ENCODE data around the gene CEP135.
"Not testable (repeated sequence)": the region's sequence is repeated elsewhere in the genome, so short reads cannot be mapped to it uniquely, and the experiment has no call there.

The CEP135 gene

DNA sequence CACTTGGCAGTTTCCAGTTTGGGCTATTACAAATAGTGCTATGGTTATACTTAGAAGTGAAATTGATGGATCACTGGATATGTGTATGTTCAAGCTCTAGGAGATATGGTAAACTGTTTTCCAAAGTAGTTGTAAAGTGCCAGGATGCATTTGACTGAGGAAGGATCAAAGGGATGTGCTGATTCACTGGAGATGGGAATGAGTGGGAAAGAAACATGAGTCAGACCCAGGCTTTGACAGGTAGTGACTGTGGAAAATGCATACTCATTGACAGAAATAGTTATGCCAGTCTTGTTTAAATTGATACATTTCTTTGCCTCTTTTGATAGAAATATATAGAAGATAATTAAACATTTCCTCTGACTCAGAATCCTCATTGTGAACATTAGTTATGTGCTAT lies 77.9 kb downstream of the CEP135 start:
- DNase-seq (ENCODE audit: low read depth): no peak

- DNase-seq (ENCODE audit: low read depth): no peak
Measured at GRCh38 chr4:56028165-56028564, 79.4 kb downstream of the CEP135 start.

DNA sequence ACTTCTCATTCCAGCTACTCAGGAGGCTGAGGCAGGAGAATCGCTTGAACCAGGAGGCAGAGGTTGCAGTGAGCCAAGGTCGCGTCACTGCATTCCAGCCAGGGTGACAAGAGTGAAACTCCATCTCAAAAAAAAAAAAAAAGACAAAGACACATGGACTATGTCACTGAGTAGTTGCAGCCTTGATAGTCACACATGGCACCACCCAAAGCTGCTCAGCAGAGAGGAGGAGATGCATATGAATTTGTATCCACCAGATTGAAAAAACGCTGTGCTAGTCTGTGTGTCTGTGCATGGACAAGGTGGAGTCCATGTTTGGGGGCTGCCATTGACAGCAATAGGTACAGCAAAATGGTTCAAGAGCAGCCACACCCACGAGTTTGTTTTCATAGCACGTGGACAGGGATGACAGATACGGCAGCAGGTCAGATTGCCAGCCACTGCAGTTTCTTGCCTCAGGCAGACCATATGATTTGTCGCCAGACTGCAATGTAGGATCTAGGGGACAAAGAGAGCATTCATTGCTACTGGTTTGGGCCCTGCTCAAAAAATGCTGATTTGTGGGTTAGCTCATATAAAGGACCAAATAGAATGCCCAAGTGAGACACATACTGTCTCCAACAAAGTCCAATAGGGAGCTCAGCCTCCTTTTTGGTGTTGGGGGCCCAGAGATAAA lies 89.9 kb downstream of the CEP135 start:
- no peak for DNase-seq (ENCODE audit: low read depth)

DNA sequence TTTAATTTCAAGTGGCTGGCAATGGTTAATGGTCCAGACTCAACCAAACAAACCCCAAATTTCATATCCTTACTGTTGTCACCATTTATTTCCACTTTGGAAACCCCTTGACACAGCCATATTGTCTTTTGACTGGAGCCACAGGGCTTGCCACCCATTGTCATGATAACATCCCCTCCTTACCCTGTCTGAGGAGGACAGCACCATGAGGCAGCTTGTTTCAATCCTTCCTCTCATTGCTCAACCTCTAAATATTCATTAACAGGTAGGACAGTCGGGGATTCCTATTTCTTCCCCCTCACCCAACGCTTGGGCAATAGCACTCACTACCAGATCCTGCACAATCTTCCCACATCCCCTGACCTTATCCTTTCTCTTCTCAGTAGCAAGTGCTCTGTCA lies 92.1 kb downstream of the CEP135 start:
- no peak for DNase-seq (ENCODE audit: low read depth)

DNA sequence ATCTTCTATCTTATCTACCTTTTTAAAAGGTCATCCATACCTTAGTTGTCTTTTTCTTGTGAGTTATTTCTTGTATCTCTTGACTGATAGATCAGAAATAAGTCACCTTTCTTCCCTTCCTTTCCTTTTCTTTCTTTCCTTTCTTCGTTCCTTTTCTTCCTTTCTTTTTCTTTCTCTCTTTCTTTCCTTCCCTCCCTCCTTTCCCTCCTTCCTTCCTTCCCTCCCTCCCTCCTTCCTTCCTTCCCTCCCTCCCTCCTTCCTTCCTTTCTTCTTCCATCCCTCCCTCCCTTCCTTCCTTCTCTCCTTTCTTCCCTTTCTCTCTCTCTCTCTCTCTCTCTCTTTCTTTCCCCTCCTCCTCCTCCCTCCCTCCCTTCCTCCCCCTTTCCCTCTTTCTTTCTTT lies 93.5 kb downstream of the CEP135 start:
- DNase-seq (ENCODE audit: low read depth): no peak

GRCh38 chr4:56048383-56048701 lies 99.6 kb downstream of the CEP135 start:
- no peak for DNase-seq (ENCODE audit: low read depth)

- DNase-seq (ENCODE audit: low read depth): peak; percentile 26
Measured at GRCh38 chr4:56048702-56049431, 100.1 kb downstream of the CEP135 start.

- DNase-seq (ENCODE audit: low read depth): no peak
Measured at GRCh38 chr4:56050625-56051024, 101.9 kb downstream of the CEP135 start.

DNA sequence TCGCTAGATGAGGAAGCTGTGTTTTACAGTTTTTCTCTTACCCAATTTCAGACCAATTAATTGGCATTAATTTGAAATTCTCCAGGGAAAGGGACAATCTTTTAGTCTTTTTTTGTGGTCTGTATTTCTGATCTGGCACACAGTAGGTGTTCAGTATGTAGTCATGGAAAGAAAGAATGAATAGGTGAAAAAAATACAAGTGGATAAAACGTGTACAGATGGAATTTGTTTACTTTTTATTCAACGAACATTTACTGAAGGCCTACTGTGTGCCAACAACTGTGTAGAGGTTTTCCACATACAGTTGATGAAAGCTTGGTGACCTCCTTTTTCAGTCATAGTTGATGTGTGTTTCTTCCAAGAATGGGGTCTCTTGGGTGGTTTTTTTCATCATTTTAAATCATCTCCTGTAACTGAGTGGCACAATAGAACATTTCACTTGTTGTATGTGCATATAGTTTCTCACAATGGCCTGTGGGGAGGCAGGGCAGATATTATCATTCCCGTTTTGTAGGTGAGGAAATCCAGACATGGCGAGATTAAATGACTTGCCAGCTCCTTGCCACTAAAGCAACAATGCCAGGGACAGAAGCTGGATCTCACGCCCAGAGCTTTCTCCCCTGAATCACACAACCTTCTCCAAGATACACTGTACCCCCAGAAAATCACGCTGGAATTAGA lies 102.4 kb downstream of the CEP135 start:
- no peak for DNase-seq (ENCODE audit: low read depth)

- no peak for DNase-seq (ENCODE audit: low read depth)
Measured at GRCh38 chr4:56051710-56052075, 102.9 kb downstream of the CEP135 start.

- DNase-seq (ENCODE audit: low read depth): no peak
Measured at GRCh38 chr4:56052481-56052880, 103.7 kb downstream of the CEP135 start.

DNA sequence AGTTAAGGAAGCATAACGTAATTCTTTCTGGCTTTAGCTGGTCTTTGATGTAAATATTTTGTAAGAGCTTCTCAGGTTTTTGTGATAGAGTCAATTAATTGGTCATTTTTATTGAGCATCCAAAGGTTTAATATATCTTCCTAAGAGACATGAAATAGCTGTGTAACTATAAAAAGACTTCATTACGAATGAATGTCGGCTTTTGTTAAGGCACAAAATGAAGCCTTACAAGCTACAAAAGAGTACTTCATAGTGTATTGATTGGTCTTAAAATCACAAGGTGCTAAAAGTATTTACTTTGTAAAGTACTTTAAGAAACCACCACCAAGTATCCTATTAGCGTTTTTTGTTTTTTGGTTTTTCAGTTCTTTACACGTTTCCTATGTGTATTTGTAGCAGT lies 104.2 kb downstream of the CEP135 start:
- no peak for DNase-seq (ENCODE audit: low read depth)

GRCh38 chr4:56055027-56055977 lies 106.6 kb downstream of the CEP135 start:
- DNase-seq (ENCODE audit: low read depth): no peak

DNA sequence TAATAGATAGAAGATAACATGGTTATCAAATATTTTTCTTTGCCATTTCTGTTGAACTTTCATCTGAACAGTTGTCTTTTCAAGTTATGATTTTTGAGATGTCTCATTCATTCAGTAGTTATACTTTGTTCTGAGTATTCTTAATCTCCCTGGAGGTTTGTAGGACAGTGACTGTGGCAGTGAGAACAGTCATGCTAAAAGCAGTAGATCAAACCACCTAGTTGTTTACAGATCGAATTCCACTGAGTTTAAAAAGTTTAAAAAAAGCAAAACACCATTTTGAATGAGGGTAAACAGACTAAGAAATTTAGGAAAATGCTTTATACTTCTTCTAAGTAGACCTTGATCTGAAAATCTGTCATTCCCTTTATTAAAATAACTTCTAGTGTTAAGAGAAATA lies 107.2 kb downstream of the CEP135 start:
- no peak for DNase-seq (ENCODE audit: low read depth)

DNA sequence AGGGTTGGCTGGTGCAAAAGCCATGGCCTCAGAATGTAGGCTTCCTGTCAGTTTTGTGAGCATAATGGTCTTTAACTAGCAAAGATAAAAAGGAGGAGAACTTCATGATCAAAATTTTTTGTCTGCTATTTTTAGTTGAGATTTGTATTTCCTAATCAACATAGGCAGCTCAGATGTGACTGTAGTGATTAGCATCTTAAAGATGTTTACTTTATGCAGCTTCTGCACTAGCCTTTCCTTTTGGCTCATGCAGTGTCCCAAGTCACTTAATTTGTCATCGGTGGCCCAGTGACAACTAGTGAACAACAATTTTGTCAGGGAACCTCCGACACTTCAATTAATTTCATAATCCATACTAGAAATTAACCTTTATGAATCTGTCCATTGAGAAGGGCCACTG lies 109.8 kb downstream of the CEP135 start:
- DNase-seq (ENCODE audit: low read depth): no peak

GRCh38 chr4:56060036-56060435 lies 111.3 kb downstream of the CEP135 start:
- no peak for DNase-seq (ENCODE audit: low read depth)

DNA sequence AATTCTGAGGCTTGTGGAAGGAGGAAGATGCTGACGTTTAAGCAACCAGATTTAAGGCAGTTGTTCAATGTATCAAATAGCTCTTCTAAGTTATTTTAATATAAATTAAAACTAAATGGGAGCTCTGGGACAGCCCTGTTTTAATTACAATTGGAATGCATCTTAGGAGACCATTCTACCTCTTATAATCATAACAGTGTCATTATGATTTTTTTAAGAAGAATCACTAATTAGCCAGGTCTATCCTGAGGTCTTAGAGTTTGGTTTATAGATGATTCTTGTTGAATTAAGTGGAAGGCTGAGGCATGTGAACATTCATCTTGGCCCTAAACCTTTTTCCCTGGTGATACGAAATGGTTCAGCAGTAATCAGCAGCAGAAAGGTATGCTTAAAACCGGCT lies 113.4 kb downstream of the CEP135 start:
- no peak for DNase-seq (ENCODE audit: low read depth)

GRCh38 chr4:56062526-56063145 lies 113.9 kb downstream of the CEP135 start:
- DNase-seq (ENCODE audit: low read depth): no peak

- DNase-seq (ENCODE audit: low read depth): no peak
Measured at GRCh38 chr4:56066493-56066892, 117.7 kb downstream of the CEP135 start.

- DNase-seq (ENCODE audit: low read depth): no peak
Measured at GRCh38 chr4:56067826-56068225, 119.1 kb downstream of the CEP135 start.

GRCh38 chr4:56072730-56073129 lies 124.0 kb downstream of the CEP135 start:
- DNase-seq (ENCODE audit: low read depth): not testable (repeated sequence)

GRCh38 chr4:56077676-56078075 lies 128.9 kb downstream of the CEP135 start:
- no peak for DNase-seq (ENCODE audit: low read depth)
